Spinal cord (tissue), 10 donors: ENCODE data around the gene TUBB6. TPM values are rescaled to one million over a fixed set of nuclear protein-coding genes. Genes with fewer than 3 reads are reported as not detected.

Source experiments
- DNase-seq, 6 donors: peaks; one replicate each; pipeline versions ENCODE4 v3.0.0 to v3.0.0-alpha.2; 2013 to 2015; ENCODE audit warnings: low spot score in 6 of 6, low read depth in 4 of 6
- H3K27ac ChIP-seq: one replicate; pipeline ENCODE4 v1.5.1; 2013; ENCODE audit warnings: low read depth, low read length, control low read depth
- H3K27me3 ChIP-seq: one replicate; pipeline ENCODE4 v1.6.1; 2013; ENCODE audit warnings: low read length; ENCODE audit not compliant: control insufficient read depth, insufficient read depth
- H3K36me3 ChIP-seq: one replicate; pipeline ENCODE4 v1.6.1; 2013; ENCODE audit warnings: low read length; ENCODE audit not compliant: control insufficient read depth, insufficient read depth
- H3K4me1 ChIP-seq: one replicate; pipeline ENCODE4 v1.6.1; 2013; ENCODE audit warnings: low read length; ENCODE audit not compliant: control insufficient read depth, insufficient read depth
- H3K4me3 ChIP-seq: one replicate; pipeline ENCODE4 v1.5.1; 2013; ENCODE audit warnings: low read depth, low read length, control low read depth
- H3K9me3 ChIP-seq: one replicate; pipeline ENCODE4 v1.6.1; 2013; ENCODE audit warnings: low read length; ENCODE audit not compliant: control insufficient read depth, insufficient read depth
- WGBS: methylation state at CpG from one replicate; pipeline ENCODE4 v1.1.5; 2013; ENCODE audit warnings: missing lambda C conversion rate; ENCODE audit not compliant: insufficient coverage; 5-methylcytosine and 5-hydroxymethylcytosine counted together
- polyA plus RNA-seq, 2 donors: library from polyadenylated mRNA; unstranded; fragments of 120-200 nt; gene quantifications; one replicate each; pipeline ENCODE4 v1.2.1, GENCODE V29; 2013; ENCODE audit not compliant: insufficient read length in 2 of 2
- total RNA-seq, 2 donors: library from RNA; depleted of rRNA in 1 of 2; stranded (reverse); fragments of 120-200 nt in 1 of 2; fragments of >200 nt in 1 of 2; gene quantifications; one replicate each; pipeline versions ENCODE4 v1.2.3 to v1.2.4, GENCODE V29; 2013 to 2014
- donor health status: healthy.

The TUBB6 gene
- total and polyA plus RNA-seq, 4 donors: 42.9 to 163 (median 87.3) TPM

DNA sequence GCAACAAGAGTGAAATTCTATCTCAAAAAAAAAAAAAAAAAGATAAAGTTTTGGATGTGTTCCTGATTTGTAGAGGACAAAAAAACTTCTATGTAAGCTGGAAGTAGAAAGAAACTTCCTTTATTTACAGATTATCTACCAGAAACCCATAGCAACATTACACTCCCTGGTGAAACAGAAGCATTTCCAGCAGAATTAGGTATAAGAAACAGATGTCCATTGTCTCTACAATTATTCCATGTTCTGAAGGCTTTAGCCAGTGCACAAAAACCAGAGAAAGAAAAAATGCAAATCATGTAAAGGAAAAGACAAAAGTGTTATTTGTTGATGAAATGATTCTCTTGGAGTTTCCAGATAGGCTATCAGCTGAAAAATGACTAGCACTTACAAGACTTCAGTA lies 4.9 kb downstream of the TUBB6 start:
- Histone ChIP-seq H3K4me3 (no peak overlapping the region), H3K27ac (no peak overlapping the region), H3K9me3 (no peaks in the 10 kb centered on the region), H3K27me3 (peaks cover 16% of the 10 kb centered on the region), H3K36me3 (no peaks in the 10 kb centered on the region), H3K4me1 (peaks cover 9% of the 10 kb centered on the region)
- no peak for DNase-seq

DNA sequence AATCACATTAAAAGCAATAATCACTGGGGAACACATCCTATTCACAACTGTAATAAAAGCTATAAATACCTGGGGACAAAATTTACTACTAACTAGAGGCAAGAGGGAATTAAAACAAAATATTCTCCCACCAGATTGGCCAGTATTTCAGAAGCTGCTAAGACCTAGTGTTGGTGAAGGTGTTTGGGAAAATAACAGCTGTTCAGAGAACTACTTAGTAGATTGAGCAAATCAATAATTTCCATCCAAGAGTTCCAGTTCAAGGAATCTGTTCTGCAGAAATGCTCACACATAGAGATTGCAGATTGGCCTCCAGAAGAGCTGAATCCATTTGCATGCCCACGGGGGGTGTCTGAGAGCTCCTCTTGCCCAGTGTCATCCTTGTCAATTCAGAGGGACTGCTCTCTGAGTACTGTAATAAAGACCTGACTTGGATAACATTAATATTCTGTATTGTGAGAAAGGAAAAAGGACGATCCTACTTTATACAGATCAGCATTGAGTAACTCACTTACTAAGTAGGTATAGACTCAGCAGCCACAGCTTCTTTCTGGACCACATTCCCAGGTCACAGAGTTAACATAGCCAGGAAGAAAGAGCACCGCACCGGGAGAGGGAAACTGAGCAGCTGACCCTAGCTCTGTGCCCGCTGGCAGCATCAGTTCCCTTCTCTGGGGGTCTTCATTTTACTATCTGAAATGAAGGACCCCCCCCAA lies 5.6 kb downstream of the TUBB6 start:
- peaks cover 13% of the 10 kb centered on the region for H3K27me3 ChIP-seq
- no CpG with 5 or more reads among the region's 5 CpGs for WGBS
- peaks cover 12% of the 10 kb centered on the region for H3K4me1 ChIP-seq
- no peaks in the 10 kb centered on the region for H3K9me3 ChIP-seq
- H3K27ac ChIP-seq: no peak overlapping the region
- DNase-seq: no peak
- no peaks in the 10 kb centered on the region for H3K36me3 ChIP-seq
- H3K4me3 ChIP-seq: no peak overlapping the region

DNA sequence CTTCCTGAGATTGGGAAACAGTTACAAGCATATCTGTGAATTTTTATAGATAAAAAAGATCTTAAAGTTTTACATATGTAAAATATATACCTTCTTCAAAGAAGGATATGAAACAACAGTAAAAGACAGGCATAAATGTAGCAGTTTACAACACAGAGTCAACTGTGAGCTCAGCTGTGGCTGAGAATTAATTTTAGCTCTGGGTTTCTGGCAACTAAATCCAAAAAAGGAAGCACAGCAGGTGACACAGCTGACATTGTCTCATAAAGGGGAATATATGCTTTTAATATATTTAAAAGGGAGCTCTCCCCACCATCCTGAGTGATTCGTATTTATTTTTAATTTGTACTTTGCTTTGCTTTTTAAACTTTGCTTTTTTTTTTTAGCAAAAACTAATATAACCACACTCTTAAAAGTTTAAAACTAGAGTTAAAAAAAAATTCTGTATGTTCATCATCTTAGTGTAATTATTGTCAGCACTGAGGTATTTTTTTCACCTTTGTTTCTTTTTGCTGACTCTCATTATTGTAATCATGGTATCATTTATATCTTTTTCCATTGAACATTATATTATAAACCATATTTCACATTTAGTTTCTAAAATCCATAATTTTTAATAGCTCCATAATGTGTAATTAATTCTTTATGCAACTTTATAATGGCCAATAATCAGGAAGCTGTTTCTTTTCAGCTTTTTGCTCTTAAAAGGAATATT lies 6.7 kb downstream of the TUBB6 start:
- H3K4me3 ChIP-seq: no peak overlapping the region
- no CpG with 5 or more reads among the region's 1 CpG for WGBS
- DNase-seq: peak in 1 of 6 donors; percentile 62
- H3K27me3 ChIP-seq: peaks cover 2% of the 10 kb centered on the region
- H3K36me3 ChIP-seq: no peaks in the 10 kb centered on the region
- no peak overlapping the region for H3K27ac ChIP-seq
- no peaks in the 10 kb centered on the region for H3K9me3 ChIP-seq
- H3K4me1 ChIP-seq: peaks cover 6% of the 10 kb centered on the region

DNA sequence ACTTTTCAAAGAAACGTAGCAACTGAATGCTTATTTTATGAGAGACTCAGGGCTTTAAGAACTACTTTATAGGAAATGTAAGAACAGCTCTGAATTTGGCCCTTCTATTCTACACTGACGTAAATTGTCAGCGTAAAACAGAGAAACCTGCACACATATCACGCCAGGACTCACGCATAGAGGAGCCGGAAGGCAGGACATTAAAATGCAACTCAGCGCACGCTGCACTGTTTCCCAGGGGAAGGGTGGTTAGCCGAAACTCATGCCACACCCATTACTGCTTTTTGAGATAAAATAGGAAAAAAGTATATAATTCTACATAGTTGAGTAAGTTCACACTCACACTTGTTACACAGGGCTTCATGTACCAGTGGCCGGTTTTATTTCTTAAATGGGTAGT lies 7.4 kb downstream of the TUBB6 start:
- no peaks in the 10 kb centered on the region for H3K9me3 ChIP-seq
- no peaks in the 10 kb centered on the region for H3K36me3 ChIP-seq
- no peak for DNase-seq
- H3K4me3 ChIP-seq: no peak overlapping the region
- H3K27ac ChIP-seq: no peak overlapping the region
- H3K27me3 ChIP-seq: no peaks in the 10 kb centered on the region
- WGBS: 60% methylated on average over 1 of the region's 10 CpGs
- peaks cover 6% of the 10 kb centered on the region for H3K4me1 ChIP-seq

DNA sequence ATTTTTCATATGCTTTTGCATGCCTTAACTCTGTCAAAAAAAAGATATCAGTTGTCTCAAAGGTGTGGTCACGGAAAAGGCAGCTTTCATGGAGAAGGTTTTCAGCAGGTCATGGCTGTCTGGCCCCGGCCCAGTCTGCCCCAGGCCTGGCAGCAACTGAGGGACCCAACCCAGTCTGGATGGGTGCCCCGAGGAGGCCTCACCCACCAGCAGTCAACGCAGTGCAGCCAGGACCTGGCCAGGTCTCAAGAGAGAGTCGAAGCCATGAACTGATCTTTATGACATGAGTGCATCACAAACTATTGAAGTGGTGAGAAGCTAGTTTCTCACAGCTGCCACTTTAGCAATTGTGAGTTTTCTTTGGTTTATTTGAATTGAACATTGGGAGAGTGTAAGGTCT lies 7.9 kb downstream of the TUBB6 start:
- H3K36me3 ChIP-seq: no peaks in the 10 kb centered on the region
- 68% methylated on average over 5 of the region's 5 CpGs for WGBS
- H3K27ac ChIP-seq: no peak overlapping the region
- H3K4me1 ChIP-seq: peaks cover 6% of the 10 kb centered on the region
- DNase-seq: no peak
- no peaks in the 10 kb centered on the region for H3K9me3 ChIP-seq
- no peak overlapping the region for H3K4me3 ChIP-seq
- H3K27me3 ChIP-seq: no peaks in the 10 kb centered on the region

DNA sequence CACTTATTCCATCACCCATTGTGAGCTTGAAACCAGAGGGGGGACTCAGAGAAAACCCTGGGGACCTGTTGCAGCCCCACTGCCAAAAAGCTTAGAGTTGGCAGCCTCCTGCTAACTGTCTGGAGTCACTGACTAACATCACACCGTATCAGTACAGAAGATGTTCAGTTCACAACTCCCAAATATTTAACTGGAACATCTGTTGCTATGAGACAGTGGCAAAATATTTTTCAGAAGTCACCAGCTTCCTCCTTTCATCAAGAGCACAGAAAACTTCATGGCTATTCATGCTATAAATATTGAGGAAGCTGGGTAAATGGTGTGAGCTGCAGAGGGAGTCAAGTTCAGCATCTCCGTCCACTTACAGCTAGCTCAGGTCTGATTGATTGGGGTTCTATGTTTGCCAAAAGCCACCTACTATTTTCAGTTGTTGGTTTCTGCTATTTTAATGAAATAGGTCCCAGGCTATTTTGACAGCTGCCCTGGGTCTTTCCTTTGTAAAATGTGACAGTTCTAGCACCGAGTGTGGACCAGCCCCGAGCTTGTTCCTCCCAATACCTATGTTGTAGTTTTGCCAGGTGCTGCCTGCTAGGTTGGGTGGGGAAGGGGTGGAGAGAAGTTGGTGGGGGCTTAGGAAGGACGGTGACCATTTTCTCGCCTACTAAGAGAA lies 9.8 kb downstream of the TUBB6 start:
- no peak overlapping the region for H3K4me3 ChIP-seq
- H3K4me1 ChIP-seq: peaks cover 6% of the 10 kb centered on the region
- no peak for DNase-seq
- H3K9me3 ChIP-seq: no peaks in the 10 kb centered on the region
- H3K36me3 ChIP-seq: no peaks in the 10 kb centered on the region
- no peaks in the 10 kb centered on the region for H3K27me3 ChIP-seq
- no peak overlapping the region for H3K27ac ChIP-seq
- 59% methylated on average over 4 of the region's 6 CpGs for WGBS

DNA sequence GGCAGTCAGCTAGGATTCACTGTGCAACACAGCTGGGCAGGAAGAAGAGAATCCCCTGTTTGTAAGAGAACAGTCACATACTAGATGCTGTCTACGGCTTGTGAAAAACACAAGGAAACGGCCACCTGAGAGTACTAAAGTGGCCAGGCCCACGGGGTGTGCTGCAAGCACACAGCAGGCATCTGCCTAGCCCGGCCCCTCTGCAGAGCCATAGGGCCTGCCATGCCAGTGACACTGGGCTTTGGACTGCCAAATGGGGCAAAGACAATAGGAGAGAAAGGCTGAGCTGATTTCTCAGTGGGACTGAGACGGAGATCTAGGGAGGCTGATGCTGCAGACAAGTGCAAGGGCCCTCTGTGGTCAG lies 10.3 kb downstream of the TUBB6 start:
- Histone ChIP-seq H3K9me3 (no peaks in the 10 kb centered on the region), H3K4me1 (peaks cover 6% of the 10 kb centered on the region), H3K4me3 (no peak overlapping the region), H3K27ac (peak overlapping the region; percentile 6), H3K36me3 (no peaks in the 10 kb centered on the region), H3K27me3 (no peaks in the 10 kb centered on the region)
- WGBS: 16% methylated on average over 5 of the region's 5 CpGs
- no peak for DNase-seq

DNA sequence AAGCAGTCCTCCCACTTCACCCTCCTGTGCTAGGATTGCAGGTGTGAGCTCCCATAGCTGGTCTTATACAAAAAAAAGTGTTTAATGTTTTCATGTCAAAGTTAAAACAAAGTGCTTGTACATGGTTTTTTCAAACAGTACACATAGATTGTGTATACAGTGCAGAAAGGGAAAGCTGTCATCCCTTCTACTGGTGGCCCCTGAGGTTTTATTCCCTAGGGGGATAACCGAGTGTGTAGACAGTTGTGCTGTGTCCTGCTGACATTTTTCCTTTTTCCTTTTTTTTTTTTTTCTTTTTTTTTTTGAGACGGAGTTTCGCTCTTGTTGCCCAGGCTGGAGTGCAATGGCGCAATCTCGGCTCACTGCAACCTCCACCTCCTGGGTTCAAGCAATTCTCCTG lies 10.8 kb downstream of the TUBB6 start:
- no peak overlapping the region for H3K4me3 ChIP-seq
- H3K9me3 ChIP-seq: no peaks in the 10 kb centered on the region
- DNase-seq: no peak
- no CpG with 5 or more reads among the region's 5 CpGs for WGBS
- H3K36me3 ChIP-seq: peaks cover 3% of the 10 kb centered on the region
- H3K4me1 ChIP-seq: peaks cover 6% of the 10 kb centered on the region
- H3K27ac ChIP-seq: no peak overlapping the region
- no peaks in the 10 kb centered on the region for H3K27me3 ChIP-seq

DNA sequence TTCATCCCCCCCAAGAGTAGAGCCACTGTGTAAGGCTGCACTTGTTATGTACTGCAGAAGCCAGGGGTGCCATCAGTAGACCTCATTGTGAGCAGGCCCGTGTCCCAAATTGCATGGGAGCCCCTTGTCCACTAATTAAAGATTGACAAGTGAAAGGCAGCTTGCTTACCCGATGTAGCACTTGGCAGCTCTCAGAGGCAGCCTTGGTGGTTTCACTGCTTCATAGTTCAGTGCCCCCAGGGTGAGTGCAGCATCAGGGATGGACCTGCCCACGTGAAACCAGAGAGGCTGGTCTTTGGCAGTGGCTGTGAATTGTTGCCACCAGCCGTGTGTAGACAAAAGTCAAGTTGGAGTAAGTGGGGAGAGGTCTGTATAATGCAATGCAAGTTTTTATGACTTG lies 13.3 kb downstream of the TUBB6 start:
- Histone ChIP-seq H3K27me3 (no peaks in the 10 kb centered on the region), H3K36me3 (peaks cover 25% of the 10 kb centered on the region), H3K4me3 (no peak overlapping the region), H3K4me1 (peaks cover 6% of the 10 kb centered on the region), H3K27ac (no peak overlapping the region), H3K9me3 (no peaks in the 10 kb centered on the region)
- 29% methylated on average over 3 of the region's 4 CpGs for WGBS
- no peak for DNase-seq
